GM04504 (cell line): ENCODE measurements around the gene ZMYND8.
"Not testable (repeated sequence)": the region's sequence is repeated elsewhere in the genome, so short reads cannot be mapped to it uniquely, and the experiment has no call there.

Experiments used
- DNase-seq: peaks from one replicate; pipeline ENCODE4 v3.0.0-alpha.2; 2012; ENCODE audit warnings: low read depth

ZMYND8 gene

DNA sequence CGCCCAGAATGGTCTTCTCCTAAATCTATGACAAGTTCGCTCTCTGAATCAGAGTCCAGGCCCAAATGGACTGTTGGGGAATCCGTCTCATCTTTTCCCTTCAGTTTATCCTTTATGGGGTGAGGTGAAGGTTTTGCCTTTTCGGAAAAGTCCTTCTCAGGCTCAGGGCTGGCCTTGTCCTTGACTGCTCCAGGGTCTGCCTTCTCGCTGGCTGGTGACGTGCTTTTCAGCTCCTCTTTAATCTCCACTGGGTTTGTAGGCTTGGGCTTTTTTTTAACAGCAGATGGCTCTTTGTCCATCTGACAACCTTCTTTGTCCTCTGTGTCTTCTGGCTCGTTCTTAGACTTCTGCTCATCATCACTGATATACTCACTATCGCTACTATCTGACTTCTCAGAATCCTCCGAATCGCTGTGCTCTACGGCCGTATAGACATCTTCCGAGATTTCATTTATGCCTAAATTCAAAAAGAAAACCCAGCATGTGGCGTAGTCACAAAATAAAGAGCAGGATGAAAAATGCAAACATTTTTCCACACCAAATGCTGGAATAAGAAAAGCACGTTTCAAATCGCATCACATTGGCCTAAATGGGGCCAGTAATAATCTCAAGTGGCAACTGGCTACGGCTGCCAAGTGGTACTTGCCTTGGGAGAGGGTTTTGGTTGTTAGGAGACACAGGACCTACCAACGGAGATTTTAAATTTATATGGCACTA lies 110.3 kb downstream of the ZMYND8 start:
- DNase-seq: no peak

DNA sequence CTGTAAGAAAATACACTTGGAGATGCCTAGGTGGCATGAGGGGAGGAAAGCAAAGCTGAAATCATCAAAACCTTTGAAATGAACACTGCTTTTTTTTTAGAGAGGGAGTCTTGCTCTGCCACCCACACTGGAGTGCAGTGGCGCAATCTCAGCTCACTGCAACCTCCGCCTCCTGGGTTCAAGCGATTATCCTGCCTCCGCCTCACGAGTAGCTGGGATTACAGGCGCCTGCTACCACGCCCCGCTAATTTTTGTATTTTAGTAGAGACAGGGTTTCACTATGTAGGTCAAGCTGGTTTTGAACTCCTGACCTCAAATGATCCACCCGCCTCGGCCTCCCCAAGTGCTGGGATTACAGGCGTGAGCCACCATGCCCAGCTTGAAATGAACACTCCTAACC lies 111.3 kb downstream of the ZMYND8 start:
- DNase-seq: not testable (repeated sequence)

DNA sequence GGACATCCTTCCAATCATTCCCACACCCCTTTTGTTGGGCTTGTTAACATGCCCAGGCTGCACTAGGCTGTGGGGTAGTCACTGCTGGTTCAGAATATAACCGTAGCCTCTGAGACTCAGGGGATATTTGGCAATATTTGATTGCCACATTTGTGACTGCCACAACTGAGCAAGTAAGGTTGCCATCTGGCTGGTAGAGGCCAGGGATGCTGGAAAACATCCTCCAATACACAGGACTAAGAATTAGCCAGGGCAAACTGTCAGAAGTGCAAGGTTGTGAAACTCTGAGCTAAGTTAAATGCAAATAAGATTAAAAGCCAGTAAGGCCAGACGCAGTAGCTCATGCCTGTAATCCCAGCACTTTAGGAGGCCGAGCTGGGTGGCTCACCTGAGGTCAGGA lies 112.0 kb downstream of the ZMYND8 start:
- no peak for DNase-seq

DNA sequence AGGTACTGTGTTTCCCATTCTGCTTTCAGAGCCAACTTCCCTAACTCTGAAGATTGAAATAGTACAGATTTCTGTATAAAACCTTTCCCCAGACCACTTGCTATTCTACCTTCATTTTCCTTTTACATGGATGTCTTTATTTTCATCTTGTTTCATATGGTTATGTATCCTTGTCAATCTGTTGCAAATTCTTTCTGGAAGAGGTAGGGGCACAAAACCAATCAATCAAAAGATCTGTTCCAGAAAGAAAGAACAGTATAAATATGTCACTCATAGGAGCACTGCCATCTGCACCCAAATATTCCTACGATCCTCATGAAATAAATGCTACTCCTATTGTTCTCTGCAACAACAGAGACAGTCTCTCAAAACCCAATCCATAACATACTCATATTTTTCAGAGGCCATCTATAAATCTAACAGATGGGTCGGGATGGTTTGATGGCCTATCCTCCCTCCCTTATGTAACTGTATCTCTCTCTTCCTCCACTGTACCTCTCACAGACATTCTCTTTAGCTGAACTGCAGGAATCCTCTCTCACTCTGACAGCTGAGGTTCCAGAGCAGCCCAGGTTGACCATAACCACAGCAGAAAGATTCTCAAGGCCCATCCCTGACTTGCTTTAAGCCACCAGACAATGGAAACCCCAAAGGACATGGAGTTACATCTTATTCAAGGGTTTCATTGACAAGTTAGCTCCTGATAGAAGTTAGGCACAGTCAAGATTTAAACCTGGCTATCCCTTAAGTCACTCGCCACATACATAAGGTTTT lies 112.8 kb downstream of the ZMYND8 start:
- no peak for DNase-seq

DNA sequence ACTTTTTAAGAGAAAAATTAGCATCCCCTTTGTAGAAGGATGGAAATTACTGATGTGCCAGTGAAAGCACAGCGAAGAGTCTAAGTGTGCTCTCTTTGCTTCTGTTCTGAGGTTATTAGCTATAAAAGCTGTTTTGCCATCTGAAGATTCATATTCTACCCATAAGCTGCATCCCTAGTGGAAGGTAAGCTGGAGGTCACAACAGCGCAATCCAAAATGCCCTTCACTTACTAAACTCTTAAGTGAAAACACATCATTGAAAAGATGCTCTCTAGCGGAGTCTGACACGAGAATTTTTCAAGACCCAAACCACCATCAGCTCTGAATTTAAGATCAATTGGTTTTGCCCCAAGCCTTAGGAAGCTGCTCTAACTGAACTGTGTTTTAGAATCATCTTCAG lies 113.5 kb downstream of the ZMYND8 start:
- no peak for DNase-seq

DNA sequence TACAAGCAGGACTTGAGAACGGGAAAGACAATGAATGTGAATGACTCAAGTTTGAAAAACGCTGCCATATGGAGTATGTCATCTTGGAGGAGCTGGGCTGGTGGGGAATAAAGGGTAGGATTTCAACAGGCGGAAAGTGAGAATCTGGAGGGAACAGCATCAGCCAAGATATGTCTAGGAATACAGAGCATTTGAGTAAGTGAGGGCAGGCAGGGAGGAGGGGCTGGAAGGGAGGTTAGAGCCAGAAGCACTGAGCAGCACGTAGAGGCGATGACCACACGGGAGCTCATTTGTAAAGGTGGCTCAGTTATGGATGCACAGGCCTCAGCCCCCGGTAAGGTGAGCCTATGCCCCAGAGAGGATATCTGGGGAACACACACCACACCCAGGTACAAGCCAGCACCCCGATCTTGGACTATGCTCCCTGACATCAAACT lies 115.1 kb downstream of the ZMYND8 start:
- DNase-seq: peak; percentile 38

DNA sequence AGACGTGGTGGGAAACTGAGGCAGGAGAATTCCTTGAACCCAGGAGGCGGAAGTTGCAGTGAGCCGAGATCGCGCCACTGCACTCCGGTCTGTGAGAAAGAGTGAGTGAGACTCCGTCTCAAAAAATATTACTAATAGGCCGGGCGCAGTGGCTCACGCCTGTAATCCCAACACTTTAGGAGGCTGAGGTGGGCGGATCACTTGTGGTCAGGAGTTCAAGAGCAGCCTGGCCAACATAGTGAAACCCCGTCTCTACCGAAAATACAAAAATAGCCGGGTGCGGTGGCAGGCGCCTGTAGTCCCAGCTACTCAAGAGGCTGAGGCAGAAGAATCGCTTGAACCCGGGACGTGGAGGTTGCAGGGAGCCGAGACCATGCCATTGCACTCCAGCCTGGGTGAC lies 116.4 kb downstream of the ZMYND8 start:
- DNase-seq: not testable (repeated sequence)

DNA sequence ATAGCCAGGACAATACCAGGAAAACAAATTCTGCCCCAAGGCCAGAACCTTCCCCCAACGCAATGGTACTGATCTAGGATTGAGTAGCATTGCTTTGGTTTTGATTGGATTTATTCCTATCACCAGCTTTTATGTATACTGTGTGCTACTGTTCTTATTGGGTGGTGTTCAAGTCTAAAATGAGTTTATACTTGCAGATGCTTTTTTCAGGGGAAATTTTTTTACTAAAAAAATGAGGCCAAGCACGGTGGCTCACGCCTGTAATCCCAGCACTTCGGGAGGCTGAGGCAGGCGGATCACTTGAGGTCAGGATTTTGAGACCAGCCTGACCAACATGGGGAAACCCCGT lies 116.8 kb downstream of the ZMYND8 start:
- no peak for DNase-seq

DNA sequence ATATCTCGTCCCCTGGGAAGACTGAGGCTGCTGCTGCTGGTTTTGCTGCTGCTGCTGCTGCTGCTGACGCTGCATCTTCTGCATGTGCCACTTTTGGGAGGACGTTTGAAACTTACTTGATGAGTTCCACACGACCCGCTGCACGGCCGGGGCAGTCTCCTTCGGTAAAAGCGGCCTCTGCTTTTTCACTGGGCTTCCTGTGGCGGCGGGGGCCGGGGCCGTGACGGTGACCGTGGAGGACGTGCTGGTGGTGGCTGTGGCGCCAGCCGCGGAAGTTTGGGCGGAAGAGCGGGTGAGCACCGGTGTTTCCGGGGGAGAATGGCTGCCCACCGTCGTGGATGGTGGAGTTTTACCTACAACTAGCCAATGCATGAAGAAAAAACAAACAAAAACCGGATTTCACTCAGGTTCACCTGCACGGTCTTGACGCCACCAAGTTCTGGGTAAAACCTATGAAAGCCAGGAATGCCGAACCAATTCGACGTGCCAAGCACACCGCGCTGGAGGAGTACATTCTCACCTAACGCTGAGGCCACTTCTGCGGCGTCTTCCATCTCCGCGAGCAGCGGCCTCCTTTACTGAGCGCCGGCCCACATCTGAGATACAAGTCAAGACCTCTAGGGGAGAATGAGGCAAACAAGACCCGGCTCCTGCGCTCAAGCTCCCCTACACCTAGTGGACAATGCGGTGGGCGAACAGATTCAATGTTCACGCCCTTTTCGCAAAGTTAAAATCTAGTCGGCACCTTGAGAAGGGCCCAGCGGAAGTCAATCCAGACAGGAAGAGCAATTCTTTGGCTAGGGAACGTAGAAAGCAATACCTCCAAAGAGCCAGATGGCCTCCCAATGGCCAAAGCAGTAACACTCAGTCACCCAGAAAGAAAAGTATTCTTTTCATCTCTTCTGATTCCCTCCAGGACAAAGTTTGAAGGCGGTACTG lies 117.5 kb downstream of the ZMYND8 start:
- no peak for DNase-seq

DNA sequence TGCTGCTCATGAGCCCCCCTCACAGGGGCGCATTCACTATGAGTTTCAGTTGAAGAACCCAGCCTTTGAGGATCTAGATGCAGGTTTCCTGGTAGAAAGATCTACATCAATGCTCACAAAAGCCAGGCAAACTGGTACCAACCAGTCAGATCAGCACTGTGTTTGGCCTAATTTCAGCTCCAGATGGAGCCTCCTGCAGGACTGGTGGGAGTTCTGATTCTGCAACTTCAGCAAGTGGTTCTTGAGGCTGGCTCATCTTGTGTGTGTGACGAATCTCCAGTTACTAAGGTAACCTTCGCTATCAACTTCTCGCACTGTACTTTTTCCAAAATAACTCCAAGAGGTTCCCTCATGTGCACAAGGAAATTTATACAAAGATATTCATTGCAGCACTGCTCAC lies 118.8 kb downstream of the ZMYND8 start:
- DNase-seq: no peak

DNA sequence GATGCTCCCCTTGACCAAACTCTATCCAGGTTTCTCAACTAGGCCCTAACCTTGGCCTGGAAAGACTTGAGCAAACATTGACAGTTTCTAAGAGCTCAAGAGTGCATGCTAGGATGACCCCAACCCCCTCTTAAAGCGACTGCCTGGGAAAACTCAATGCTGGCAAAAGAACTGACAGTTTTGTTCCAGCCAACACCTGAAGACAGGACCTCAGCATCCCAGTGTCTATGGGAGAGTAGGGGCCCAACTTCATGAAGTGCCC lies 119.9 kb downstream of the ZMYND8 start:
- DNase-seq: no peak

DNA sequence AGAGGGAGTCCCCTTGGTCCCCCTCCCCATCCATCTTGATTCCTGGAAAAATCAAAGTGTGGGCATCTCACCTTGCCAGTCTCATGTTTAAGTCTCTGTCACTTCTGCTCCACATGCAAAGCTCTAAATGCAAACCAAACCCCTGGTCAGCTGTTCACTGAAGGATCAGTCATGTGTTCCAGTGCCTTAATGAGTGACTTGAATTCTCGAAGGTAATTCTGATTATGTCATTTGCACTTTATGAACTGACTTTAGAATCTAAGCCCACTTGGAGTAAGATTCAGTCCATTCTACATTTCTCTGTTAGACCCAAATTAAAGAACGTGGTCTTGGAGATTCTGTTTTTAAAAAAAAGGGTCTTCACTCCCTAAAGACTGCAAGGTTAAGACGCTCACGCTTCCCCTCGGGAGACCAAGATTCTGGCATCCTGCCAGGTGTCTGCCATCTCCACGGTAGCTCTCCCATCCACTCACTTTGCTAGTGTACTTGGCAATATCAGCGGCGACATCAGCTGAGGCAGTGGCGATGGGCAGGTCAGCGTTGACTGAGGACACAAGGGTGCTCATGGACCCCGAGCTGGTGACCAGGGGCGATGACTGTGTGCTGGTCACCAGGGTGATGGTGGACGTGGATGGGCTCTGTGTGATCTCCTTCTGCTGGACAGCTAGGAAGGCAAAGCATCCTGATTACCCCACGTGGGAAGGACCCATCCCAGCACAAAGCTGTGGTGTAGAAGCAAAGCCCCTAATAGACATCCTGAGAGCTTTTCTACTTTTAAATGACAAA lies 120.5 kb downstream of the ZMYND8 start:
- no peak for DNase-seq

DNA sequence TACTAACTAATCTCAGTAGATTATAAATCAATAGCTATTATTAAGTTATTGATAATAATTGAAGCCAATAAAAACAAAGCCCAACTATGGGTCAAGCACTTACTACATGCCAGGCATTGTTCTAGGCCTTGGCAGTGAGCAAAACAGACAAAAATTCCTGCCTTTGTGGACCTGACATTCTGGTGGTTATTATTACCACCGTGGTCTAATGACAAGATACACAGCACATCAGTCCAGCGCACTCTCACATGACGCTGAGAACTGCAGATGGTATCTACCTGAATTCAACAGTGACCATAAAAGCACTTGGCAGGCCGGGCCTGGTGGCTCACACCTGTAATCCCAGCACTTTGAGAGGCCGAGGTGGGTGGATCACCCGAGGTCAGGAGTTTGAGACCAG lies 121.4 kb downstream of the ZMYND8 start:
- no peak for DNase-seq

DNA sequence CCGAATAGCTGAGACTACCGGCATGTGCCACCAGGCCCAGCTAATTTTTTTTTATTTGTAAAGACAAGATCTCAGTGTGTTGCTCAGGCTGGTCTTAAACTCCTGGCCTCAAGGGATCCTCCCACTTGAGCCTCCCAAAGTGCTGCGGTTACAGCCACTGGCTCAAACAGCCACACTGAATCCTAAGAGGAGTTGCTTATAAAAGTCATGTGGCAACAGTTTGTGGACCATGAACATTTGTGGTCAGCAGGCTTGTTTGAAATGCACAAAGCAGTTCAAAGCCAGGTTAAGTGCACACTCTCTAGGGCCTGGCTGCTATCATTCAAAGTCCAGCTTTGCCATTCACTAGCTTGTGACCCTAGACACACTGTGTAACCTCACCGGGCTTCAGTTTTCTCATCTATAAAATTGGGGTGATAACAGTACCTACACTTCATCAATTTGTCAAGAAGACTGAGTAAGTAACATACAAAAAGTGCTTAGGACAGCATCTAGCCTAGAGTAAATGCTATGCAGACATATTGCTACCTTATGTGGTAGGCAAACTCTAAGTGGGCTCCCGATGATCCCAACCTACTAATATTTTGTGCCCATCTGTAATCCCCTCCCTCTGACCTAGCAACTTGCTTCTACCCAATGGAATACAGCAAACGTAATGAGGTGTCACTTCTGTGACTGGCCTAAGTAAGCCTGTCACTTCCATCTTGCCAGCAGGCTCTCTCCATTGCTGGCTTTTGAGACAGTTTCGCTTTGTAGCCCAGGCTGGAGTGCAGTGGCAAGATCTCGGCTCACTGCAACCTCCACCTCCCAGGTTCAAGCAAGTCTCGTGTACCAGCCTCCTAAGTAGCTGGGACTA lies 122.9 kb downstream of the ZMYND8 start:
- no peak for DNase-seq

DNA sequence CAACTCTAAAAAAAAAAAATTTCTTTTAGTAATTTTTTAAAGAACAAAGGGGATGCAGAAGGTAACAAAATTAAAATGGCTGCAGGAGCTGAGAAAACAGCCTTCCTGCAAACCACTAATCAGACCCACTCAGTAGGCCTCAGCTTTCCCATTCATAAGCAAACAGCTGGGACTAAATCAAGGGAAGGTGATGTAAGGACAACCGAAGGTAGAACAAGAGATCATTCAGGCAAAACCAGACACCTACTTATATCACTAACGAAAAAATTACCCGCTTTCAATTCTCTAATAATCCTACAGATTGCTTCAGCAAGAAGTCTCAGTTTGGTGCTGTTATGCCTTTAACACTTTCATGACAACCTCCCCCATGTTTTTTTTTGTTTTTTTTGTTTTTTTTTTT lies 124.0 kb downstream of the ZMYND8 start:
- no peak for DNase-seq

DNA sequence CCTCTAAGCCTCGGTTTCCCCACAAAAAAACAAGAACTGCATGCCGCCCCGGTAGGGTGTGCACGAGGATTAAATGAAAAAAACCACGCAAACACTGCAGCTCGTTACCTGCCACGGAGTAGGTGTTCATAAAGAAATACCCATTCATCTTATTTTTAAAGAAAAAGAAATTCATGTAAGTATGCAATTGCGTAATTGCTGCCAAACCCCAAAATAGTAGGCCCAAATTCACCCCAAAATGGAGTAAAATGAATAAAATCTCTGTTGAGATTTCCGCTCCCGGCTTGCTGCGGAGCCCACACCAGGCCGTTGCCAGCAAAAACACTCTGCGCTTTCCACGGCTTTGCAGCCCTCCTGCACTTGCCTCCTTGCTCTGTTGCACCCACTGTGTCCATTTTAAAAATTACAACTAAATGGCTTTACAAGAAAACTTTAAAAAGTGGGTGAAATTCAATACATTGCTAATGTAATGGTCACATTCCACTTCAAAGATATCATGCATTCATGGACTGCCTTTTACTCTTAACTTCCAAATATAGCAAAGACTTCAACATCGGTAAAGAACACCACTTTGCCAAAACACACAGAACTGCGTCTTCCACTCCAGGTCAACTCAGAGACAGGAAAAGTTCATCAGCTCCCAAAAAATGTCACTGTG lies 125.0 kb downstream of the ZMYND8 start:
- DNase-seq: no peak

DNA sequence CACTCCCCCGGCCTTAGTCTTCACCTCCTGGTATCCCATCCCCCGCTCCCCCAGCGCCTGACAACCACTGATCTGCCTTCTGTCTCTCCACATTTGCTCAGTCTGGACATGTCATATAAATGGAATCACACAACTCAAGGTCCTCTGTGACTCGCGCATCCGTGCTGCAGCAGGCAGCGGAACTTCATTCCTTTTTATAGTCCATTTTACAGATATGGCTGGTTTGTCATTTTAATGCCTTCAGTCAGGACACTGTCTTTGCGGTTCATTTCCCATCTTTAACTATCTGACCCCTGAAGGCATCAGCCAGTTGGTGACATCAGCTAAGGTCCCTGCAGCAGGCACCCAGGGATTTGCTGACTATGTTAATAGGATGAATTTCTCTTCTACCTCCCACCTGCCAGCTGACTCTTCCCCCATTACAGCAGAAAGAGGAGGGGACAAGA lies 125.7 kb downstream of the ZMYND8 start:
- DNase-seq: no peak

DNA sequence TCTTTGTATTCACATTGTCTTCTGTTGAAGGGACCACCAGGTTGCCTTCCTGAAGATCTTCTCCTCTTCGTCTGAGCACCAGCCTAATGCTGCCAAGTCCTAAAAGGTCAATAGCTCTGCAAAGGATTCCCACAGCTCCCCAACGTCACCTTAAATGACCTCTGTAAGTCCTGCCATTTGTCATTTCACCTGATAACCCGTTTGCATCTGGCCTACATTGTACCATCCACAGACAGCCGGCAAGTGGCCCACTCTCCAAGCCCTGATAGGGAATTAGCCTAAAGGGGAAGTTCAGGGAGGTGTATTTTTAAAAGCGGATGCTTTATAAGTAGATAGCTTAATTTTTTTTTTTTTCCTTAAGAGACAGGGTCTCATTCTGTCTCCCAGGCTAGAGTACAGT lies 127.8 kb downstream of the ZMYND8 start:
- no peak for DNase-seq

DNA sequence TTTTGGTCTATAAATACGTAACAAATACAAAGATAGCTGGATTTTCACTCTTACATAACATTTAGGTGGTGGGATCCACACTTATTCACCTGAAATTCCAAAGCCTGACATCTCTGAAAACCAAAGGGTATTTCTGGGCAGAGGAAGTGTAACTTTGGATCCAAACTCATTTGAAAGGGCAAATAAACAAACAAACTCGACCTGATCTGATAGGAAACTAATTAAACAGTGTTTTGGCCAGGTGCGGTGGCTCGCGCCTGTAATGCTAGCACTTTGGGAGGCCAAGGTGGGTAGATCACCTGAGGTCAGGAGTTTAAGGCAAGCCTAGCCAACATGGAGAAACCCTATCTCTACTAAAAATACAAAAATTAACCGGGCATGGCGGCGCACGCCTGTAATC lies 128.9 kb downstream of the ZMYND8 start:
- DNase-seq: no peak

DNA sequence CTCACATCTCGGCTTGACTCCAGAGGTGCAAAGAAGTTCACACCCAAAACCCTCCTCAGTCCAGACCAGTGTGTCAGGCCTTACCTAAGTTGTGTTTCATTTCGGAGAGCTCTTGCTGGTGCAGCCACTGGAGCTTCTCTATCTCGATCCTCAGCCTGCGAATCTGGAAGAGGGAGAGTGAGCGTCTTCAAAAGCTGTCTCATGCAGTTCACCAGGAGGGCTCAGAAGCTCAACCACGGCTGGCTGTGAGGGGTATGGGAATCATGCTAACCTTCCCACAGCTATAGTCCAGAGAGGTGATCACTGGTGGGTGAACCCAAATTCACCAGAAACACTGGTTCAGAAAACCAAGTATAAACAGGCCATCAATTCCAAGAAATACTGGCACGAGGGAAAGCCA lies 129.4 kb downstream of the ZMYND8 start:
- no peak for DNase-seq

DNA sequence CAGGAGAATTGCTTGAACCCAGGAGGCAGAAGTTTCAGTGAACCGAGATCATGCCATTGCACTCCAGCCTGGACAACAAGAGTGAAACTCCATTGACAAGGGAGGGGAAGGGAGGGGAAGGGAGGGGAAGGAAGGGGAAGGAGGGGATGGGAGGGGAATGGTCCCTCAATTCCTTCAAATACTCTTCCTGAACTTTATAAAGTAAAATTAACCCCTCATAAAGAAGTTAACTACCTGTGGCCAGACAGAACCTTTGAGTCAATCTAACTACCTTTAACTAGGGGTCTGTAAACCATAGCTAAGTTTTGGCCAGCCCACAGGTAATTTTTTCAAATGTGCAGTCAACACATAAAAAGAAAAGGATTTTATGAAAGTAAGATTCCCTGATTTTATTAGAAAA lies 131.0 kb downstream of the ZMYND8 start:
- DNase-seq: no peak
